ENCODE measurements around the gene TFEB. TPM values are rescaled to one million over a fixed set of nuclear protein-coding genes. Genes with fewer than 3 reads are reported as not detected.

The TFEB gene
- total RNA-seq, 4 donors from 2014 or later = 23.0 to 39.0 (median 34.9) TPM

DNA sequence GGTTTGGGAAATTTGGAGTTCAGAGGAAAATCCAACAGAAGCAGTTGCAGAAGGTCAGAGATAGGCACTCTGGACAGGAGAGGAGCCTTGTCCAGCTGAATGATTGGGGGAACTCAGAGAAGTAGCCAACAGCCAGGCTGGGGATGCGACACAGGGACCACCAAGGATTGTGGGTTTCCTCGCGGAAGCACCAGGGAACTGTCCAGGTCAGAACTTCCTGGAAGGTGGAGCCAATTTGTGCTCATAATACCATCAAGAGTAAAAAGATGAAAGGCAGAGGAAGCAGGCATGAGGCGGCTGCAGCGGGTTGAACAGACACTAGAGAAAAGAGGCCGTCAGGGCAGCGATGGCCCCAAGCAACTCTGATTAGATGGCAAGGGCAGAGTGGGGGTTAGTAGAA, 63.4 kb downstream of the TFEB start:
- TF ChIP-seq POLR2A (IDR thresholded peaks at IDR 0.05) = no peak
- TF ChIP-seq, protein P1, sequence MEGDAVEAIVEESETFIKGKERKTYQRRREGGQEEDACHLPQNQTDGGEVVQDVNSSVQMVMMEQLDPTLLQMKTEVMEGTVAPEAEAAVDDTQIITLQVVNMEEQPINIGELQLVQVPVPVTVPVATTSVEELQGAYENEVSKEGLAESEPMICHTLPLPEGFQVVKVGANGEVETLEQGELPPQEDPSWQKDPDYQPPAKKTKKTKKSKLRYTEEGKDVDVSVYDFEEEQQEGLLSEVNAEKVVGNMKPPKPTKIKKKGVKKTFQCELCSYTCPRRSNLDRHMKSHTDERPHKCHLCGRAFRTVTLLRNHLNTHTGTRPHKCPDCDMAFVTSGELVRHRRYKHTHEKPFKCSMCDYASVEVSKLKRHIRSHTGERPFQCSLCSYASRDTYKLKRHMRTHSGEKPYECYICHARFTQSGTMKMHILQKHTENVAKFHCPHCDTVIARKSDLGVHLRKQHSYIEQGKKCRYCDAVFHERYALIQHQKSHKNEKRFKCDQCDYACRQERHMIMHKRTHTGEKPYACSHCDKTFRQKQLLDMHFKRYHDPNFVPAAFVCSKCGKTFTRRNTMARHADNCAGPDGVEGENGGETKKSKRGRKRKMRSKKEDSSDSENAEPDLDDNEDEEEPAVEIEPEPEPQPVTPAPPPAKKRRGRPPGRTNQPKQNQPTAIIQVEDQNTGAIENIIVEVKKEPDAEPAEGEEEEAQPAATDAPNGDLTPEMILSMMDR (IDR thresholded peaks at IDR 0.05) = no peak
- no peaks in the 10 kb centered on the region for H3K36me3 ChIP-seq
- H3K4me3 ChIP-seq (replicated peaks in 1 of 3) = no peak overlapping the region
- DNase-seq = no peak
- no peaks in the 10 kb centered on the region for H3K27me3 ChIP-seq
- intact Hi-C loops (cut with DNase I) = no loop called here
- 69 to 86% methylated on average over 7 of the region's 7 CpGs for WGBS, 2 donors
- no peak overlapping the region for H3K27ac ChIP-seq
- no peaks in the 10 kb centered on the region for H3K9me3 ChIP-seq
- no peaks in the 10 kb centered on the region for H3K4me1 ChIP-seq

DNA sequence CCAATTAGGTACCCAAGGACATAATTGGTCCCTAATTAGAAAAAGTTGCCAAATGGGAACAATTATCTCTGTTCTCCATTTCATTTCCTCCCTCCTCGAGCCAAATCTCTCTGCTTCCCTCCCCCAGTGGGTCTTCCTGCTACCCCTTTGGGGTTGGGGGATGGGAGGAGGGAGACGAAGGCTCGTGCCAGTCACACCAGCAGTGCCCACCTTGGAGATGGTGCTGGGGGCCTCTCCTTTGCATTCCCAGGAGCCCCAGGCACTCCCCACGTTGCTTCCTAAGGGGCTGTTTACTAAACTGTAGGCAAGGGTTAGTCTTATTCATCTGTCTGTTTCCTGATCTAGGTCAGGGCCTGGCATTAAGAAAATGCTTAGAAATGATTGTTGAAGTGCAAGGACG, 64.0 kb downstream of the TFEB start:
- TF ChIP-seq POLR2A (IDR thresholded peaks at IDR 0.05) = no peak
- TF ChIP-seq, protein P1 (IDR thresholded peaks at IDR 0.05) = no peak
- Histone ChIP-seq H3K27ac (no peak overlapping the region), H3K9me3 (no peaks in the 10 kb centered on the region), H3K27me3 (no peaks in the 10 kb centered on the region), H3K36me3 (no peaks in the 10 kb centered on the region), H3K4me3 (replicated peaks in 1 of 3) (no peak overlapping the region), H3K4me1 (no peaks in the 10 kb centered on the region)
- intact Hi-C loops (cut with DNase I) = no loop called here
- 61 to 71% methylated on average over 5 of the region's 5 CpGs for WGBS, 2 donors
- DNase-seq = no peak

DNA sequence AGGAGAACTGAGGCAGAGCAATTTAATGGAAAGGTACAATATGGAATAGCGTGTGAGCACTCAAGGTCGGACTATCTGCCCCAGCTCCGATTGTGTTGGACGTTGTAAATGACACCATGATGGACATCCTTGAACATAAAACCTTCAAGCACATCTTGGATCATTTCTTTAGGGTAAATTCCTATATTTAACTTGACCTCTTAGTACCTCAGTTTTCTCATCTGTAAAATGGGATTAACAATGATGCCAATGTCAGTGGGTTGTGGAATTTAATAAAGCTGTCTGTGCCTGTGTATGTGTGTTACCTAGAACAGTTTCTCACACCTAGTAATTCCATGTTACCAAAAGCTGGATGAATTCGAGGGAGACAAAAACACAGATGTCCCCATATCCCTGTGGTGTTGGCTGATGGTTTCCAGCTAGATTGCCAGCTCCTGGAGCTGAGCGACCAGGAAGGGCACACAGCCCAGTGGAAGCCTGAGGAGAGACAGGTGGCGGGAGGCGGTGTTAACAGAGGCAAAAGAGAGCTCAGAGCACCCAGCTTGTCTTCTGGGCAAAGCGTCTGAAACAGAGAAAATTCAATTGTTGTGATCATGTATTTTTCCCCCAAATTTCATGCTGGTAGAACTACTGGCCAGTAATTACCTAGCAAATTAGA, 64.6 kb downstream of the TFEB start:
- Histone ChIP-seq H3K4me3 (replicated peaks in 1 of 3) (no peak overlapping the region), H3K9me3 (no peaks in the 10 kb centered on the region), H3K27ac (no peak overlapping the region), H3K4me1 (no peaks in the 10 kb centered on the region), H3K27me3 (no peaks in the 10 kb centered on the region), H3K36me3 (no peaks in the 10 kb centered on the region)
- intact Hi-C loops (cut with DNase I) = no loop called here
- DNase-seq = no peak
- TF ChIP-seq POLR2A (IDR thresholded peaks at IDR 0.05) = no peak
- TF ChIP-seq, protein P1 (IDR thresholded peaks at IDR 0.05) = no peak
- 90% methylated on average over 9 of the region's 9 CpGs for WGBS, 2 donors

DNA sequence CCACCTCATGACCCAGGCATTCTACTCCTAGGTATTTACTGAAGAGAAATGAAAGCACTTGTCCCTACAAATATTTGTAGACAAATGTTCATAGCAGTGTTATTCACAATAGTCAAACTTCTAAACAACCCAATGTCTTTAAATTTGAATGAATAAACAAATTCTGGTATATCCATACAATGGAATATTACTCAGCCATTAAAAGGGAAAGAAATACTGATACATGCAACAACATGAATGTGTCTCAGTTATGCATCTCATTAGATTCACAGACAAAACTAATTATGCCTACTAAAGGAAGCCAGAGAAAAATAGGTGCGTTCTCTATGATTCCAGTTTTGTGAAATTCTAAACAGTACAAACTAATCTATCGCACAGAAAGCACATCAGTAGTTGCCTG, 66.4 kb downstream of the TFEB start:
- no peaks in the 10 kb centered on the region for H3K27me3 ChIP-seq
- DNase-seq = no peak
- no peaks in the 10 kb centered on the region for H3K36me3 ChIP-seq
- no peak overlapping the region for H3K4me3 ChIP-seq (replicated peaks in 1 of 3)
- H3K9me3 ChIP-seq = no peaks in the 10 kb centered on the region
- TF ChIP-seq, protein P1 (IDR thresholded peaks at IDR 0.05) = no peak
- TF ChIP-seq POLR2A (IDR thresholded peaks at IDR 0.05) = no peak
- H3K27ac ChIP-seq = no peak overlapping the region
- 97 to 98% methylated on average over 2 of the region's 2 CpGs for WGBS, 2 donors
- H3K4me1 ChIP-seq = no peaks in the 10 kb centered on the region
- intact Hi-C loops (cut with DNase I) = no loop called here

DNA sequence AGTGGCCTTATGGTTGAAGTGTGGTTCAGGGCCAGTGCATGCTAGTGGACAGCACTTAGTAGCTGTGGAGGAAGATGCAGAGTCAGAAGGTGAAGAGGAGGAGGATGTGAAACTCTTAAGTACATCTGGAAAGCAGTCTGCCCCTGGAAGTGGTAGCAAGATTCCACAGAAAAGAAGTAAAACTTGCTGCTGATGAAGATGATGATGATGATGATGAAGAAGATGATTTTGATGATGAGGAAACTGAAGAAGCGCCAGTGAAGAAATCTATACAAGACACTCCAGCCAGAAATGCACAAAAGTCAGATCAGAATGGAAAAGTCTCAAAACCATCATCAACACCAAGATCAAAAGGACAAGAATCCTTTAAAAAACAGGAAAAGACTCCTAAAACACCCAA, 68.2 kb downstream of the TFEB start:
- WGBS, 2 donors = 91 to 96% methylated on average over 1 of the region's 1 CpG
- Histone ChIP-seq H3K4me3 (replicated peaks in 1 of 3) (no peak overlapping the region), H3K36me3 (no peaks in the 10 kb centered on the region), H3K4me1 (no peaks in the 10 kb centered on the region), H3K27ac (no peak overlapping the region), H3K27me3 (no peaks in the 10 kb centered on the region), H3K9me3 (no peaks in the 10 kb centered on the region)
- no peak for DNase-seq
- intact Hi-C loops (cut with DNase I) = no loop called here
- TF ChIP-seq, protein P1 (IDR thresholded peaks at IDR 0.05) = no peak
- no peak for TF ChIP-seq POLR2A (IDR thresholded peaks at IDR 0.05)

All from thyroid gland (tissue), 4 donors.